Measurements from ENCODE around the gene GPC5.

The GPC5 gene

DNA sequence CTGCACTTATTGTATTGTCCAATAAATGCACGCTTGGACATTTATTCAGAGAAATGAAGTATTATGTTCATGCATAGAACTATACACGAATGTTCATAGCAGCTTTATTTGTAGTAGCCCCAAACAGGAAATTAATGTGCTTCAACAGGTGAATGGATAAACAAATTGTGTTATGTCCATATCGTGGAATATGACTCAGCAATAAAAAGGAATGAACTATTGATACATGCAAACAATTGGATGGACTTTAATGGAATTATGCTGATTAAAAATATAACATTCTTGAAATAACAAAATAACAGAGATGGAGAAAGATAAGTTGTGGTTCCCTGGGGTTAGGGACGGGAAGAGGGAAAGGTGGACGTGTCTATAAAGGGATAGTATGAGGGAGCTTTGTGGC is 65.9 kb downstream of the GPC5 start:
- Histone ChIP-seq H3K9me2 (ENCODE audit: low read depth, low read length) (no peaks in the 10 kb centered on the region), H3K9ac (ENCODE audit: low read length) (no peak overlapping the region), H2AFZ (ENCODE audit: low read length) (no peak overlapping the region), H3K4me3 (ENCODE audit: low read depth, low read length, poor library complexity, severe bottlenecking) (no peak overlapping the region), H3K27ac (ENCODE audit: low read depth, low read length, poor library complexity, severe bottlenecking) (no peak overlapping the region), H3K36me3 (ENCODE audit: insufficient read depth, low read length) (no peaks in the 10 kb centered on the region), H4K20me1 (ENCODE audit: insufficient read depth, low read length) (no peaks in the 10 kb centered on the region), H3F3A (ENCODE audit: insufficient read depth, low read length) (no peaks in the 10 kb centered on the region), H3K4me2 (ENCODE audit: low read length) (no peak overlapping the region), H3K79me2 (ENCODE audit: insufficient read depth, low read length) (no peaks in the 10 kb centered on the region), H3K9me3 (ENCODE audit: low read length) (no peaks in the 10 kb centered on the region), H3K4me1 (ENCODE audit: insufficient read depth, low read length, severe bottlenecking) (no peaks in the 10 kb centered on the region), H3K27me3 (ENCODE audit: insufficient read depth, low read length) (no peaks in the 10 kb centered on the region)
- TF ChIP-seq, protein P1, sequence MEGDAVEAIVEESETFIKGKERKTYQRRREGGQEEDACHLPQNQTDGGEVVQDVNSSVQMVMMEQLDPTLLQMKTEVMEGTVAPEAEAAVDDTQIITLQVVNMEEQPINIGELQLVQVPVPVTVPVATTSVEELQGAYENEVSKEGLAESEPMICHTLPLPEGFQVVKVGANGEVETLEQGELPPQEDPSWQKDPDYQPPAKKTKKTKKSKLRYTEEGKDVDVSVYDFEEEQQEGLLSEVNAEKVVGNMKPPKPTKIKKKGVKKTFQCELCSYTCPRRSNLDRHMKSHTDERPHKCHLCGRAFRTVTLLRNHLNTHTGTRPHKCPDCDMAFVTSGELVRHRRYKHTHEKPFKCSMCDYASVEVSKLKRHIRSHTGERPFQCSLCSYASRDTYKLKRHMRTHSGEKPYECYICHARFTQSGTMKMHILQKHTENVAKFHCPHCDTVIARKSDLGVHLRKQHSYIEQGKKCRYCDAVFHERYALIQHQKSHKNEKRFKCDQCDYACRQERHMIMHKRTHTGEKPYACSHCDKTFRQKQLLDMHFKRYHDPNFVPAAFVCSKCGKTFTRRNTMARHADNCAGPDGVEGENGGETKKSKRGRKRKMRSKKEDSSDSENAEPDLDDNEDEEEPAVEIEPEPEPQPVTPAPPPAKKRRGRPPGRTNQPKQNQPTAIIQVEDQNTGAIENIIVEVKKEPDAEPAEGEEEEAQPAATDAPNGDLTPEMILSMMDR (IDR thresholded peaks at IDR 0.05; ENCODE audit: low read length), result no peak
- TF ChIP-seq EZH2 (IDR thresholded peaks at IDR 0.05; ENCODE audit: borderline replicate concordance, low read length), result no peak

DNA sequence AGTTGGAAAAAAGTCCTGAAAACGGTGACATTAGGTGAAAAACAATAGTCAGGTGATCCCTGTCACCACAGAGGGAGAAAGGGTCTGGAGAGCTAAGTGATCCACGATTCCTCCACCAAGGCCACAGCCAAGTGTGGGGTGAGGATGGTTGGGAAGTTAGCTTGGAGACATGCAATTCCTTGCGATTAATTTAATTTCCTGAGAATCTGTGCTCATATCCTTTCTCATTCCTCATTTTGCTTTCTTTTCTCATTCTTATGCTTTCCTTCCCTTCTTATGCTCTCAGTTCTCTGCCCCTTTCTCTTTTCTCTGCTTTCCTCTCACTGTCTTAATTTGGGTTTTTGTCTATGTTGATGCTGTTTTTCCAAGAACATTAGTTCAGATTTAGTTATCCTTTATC is 68.8 kb downstream of the GPC5 start:
- H3K9me3 ChIP-seq (ENCODE audit: low read length), result no peaks in the 10 kb centered on the region

DNA sequence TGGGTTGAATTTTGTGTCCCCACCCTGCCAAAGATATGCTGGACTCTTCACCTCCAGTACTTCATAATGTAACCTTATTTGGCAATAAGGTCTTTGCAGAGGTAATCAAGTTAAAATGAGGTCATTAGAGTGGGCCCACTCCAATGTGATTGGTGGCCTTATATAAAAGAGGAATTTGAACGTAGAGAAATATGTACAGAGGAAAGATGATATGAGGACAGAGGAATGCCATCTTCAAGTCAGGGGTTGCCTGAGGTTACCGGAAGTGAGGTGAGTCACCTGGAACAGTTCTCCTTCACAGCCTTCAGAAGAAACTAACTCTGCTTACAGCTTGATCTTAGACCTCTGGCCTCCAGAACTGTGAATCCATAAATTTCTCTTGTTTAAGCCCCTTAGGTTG is 69.9 kb downstream of the GPC5 start:
- TF ChIP-seq, protein P1 (IDR thresholded peaks at IDR 0.05; ENCODE audit: low read length), result no peak
- TF ChIP-seq EZH2 (IDR thresholded peaks at IDR 0.05; ENCODE audit: borderline replicate concordance, low read length), result no peak
- no peaks in the 10 kb centered on the region for H3K9me2 ChIP-seq (ENCODE audit: low read depth, low read length)
- no peaks in the 10 kb centered on the region for H3K36me3 ChIP-seq (ENCODE audit: insufficient read depth, low read length)
- no peaks in the 10 kb centered on the region for H3K9me3 ChIP-seq (ENCODE audit: low read length)
- H3K4me1 ChIP-seq (ENCODE audit: insufficient read depth, low read length, severe bottlenecking), result no peaks in the 10 kb centered on the region
- H4K20me1 ChIP-seq (ENCODE audit: insufficient read depth, low read length), result no peaks in the 10 kb centered on the region
- no peaks in the 10 kb centered on the region for H3F3A ChIP-seq (ENCODE audit: insufficient read depth, low read length)
- no peaks in the 10 kb centered on the region for H3K27me3 ChIP-seq (ENCODE audit: insufficient read depth, low read length)
- no peak overlapping the region for H2AFZ ChIP-seq (ENCODE audit: low read length)
- no peak overlapping the region for H3K4me2 ChIP-seq (ENCODE audit: low read length)
- H3K79me2 ChIP-seq (ENCODE audit: insufficient read depth, low read length), result no peaks in the 10 kb centered on the region
- no peak overlapping the region for H3K27ac ChIP-seq (ENCODE audit: low read depth, low read length, poor library complexity, severe bottlenecking)
- no peak overlapping the region for H3K4me3 ChIP-seq (ENCODE audit: low read depth, low read length, poor library complexity, severe bottlenecking)
- H3K9ac ChIP-seq (ENCODE audit: low read length), result no peak overlapping the region

More for the DNA sequence above, 68.8 kb downstream of the GPC5 start:
- no peak overlapping the region for H2AFZ ChIP-seq (ENCODE audit: low read length)
- no peak overlapping the region for H3K9ac ChIP-seq (ENCODE audit: low read length)
- no peaks in the 10 kb centered on the region for H3K4me1 ChIP-seq (ENCODE audit: insufficient read depth, low read length, severe bottlenecking)
- no peaks in the 10 kb centered on the region for H3F3A ChIP-seq (ENCODE audit: insufficient read depth, low read length)
- no peak for TF ChIP-seq EZH2 (IDR thresholded peaks at IDR 0.05; ENCODE audit: borderline replicate concordance, low read length)
- TF ChIP-seq, protein P1 (IDR thresholded peaks at IDR 0.05; ENCODE audit: low read length), result no peak
- no peaks in the 10 kb centered on the region for H3K27me3 ChIP-seq (ENCODE audit: insufficient read depth, low read length)
- H3K4me2 ChIP-seq (ENCODE audit: low read length), result no peak overlapping the region
- H3K36me3 ChIP-seq (ENCODE audit: insufficient read depth, low read length), result no peaks in the 10 kb centered on the region
- no peaks in the 10 kb centered on the region for H3K9me2 ChIP-seq (ENCODE audit: low read depth, low read length)
- H3K79me2 ChIP-seq (ENCODE audit: insufficient read depth, low read length), result no peaks in the 10 kb centered on the region
- H3K27ac ChIP-seq (ENCODE audit: low read depth, low read length, poor library complexity, severe bottlenecking), result no peak overlapping the region
- no peak overlapping the region for H3K4me3 ChIP-seq (ENCODE audit: low read depth, low read length, poor library complexity, severe bottlenecking)
- H4K20me1 ChIP-seq (ENCODE audit: insufficient read depth, low read length), result no peaks in the 10 kb centered on the region

All from OCI-LY1 (cell line).